Measurements from ENCODE around the gene PDE3B. TPM values are rescaled to one million over a fixed set of nuclear protein-coding genes. Genes with fewer than 3 reads are reported as not detected.
"Not testable (repeated sequence)": the region's sequence is repeated elsewhere in the genome, so short reads cannot be mapped to it uniquely, and the experiment has no call there.

Gene PDE3B
- total RNA-seq, 1 donor from 2014 or later, result 14.1 TPM

- no peak overlapping the region for H3K4me3 Mint-ChIP-seq (ENCODE audit: unreplicated experiment)
- no peak for TF ChIP-seq CTCF (IDR thresholded peaks at IDR 0.05; ENCODE audit: partially characterized antibody, unreplicated experiment)
- H3K36me3 Mint-ChIP-seq (ENCODE audit: unreplicated experiment), result no peaks in the 10 kb centered on the region
- no peaks in the 10 kb centered on the region for H3K9me3 Mint-ChIP-seq (ENCODE audit: unreplicated experiment)
- H3K27ac Mint-ChIP-seq (ENCODE audit: unreplicated experiment), result no peak overlapping the region
- H3K27me3 Mint-ChIP-seq (ENCODE audit: unreplicated experiment), result no peaks in the 10 kb centered on the region
- H3K4me1 Mint-ChIP-seq (ENCODE audit: low read depth, unreplicated experiment), result no peaks in the 10 kb centered on the region
- no peak for DNase-seq
Observed at GRCh38 chr11:14857621-14858020, 214.0 kb downstream of the PDE3B start.

DNA sequence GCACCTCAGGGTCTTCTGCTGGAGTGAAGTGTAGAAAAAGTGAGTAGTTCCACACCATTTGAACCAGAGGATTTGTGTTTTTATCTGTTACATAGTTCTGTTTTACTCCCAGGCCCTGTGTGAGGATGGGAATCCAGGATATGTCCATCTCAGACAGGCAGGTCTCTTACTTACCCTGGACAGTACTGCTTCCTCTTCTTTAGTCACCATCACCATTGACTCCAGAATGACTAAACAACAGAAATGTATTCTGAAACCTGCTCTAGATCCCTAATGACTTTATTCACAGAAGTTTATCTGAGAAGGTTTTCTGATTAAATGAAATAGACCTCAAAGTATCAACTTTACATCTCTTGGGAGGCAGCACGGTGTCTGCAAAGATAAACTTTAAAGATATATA lies 214.8 kb downstream of the PDE3B start:
- no peaks in the 10 kb centered on the region for H3K36me3 Mint-ChIP-seq (ENCODE audit: unreplicated experiment)
- H3K4me1 Mint-ChIP-seq (ENCODE audit: low read depth, unreplicated experiment), result no peaks in the 10 kb centered on the region
- no peak overlapping the region for H3K27ac Mint-ChIP-seq (ENCODE audit: unreplicated experiment)
- no peaks in the 10 kb centered on the region for H3K27me3 Mint-ChIP-seq (ENCODE audit: unreplicated experiment)
- TF ChIP-seq CTCF (IDR thresholded peaks at IDR 0.05; ENCODE audit: partially characterized antibody, unreplicated experiment), result no peak
- H3K4me3 Mint-ChIP-seq (ENCODE audit: unreplicated experiment), result no peak overlapping the region
- no peak for DNase-seq
- H3K9me3 Mint-ChIP-seq (ENCODE audit: unreplicated experiment), result no peaks in the 10 kb centered on the region

GRCh38 chr11:14860511-14860910 lies 216.9 kb downstream of the PDE3B start:
- Mint-ChIP-seq H3K27ac (ENCODE audit: unreplicated experiment) (no peak overlapping the region), H3K9me3 (ENCODE audit: unreplicated experiment) (peaks cover 2% of the 10 kb centered on the region), H3K4me3 (ENCODE audit: unreplicated experiment) (no peak overlapping the region), H3K27me3 (ENCODE audit: unreplicated experiment) (no peaks in the 10 kb centered on the region), H3K4me1 (ENCODE audit: low read depth, unreplicated experiment) (no peaks in the 10 kb centered on the region), H3K36me3 (ENCODE audit: unreplicated experiment) (peaks cover 11% of the 10 kb centered on the region)
- no peak for TF ChIP-seq CTCF (IDR thresholded peaks at IDR 0.05; ENCODE audit: partially characterized antibody, unreplicated experiment)
- DNase-seq, result no peak

GRCh38 chr11:14861680-14862079 lies 218.1 kb downstream of the PDE3B start:
- TF ChIP-seq CTCF (IDR thresholded peaks at IDR 0.05; ENCODE audit: partially characterized antibody, unreplicated experiment), result no peak
- no peak overlapping the region for H3K27ac Mint-ChIP-seq (ENCODE audit: unreplicated experiment)
- H3K36me3 Mint-ChIP-seq (ENCODE audit: unreplicated experiment), result peaks cover 11% of the 10 kb centered on the region
- H3K4me3 Mint-ChIP-seq (ENCODE audit: unreplicated experiment), result no peak overlapping the region
- no peak for DNase-seq
- no peaks in the 10 kb centered on the region for H3K4me1 Mint-ChIP-seq (ENCODE audit: low read depth, unreplicated experiment)
- H3K9me3 Mint-ChIP-seq (ENCODE audit: unreplicated experiment), result peaks cover 2% of the 10 kb centered on the region
- H3K27me3 Mint-ChIP-seq (ENCODE audit: unreplicated experiment), result no peaks in the 10 kb centered on the region

- peaks cover 11% of the 10 kb centered on the region for H3K36me3 Mint-ChIP-seq (ENCODE audit: unreplicated experiment)
- not testable (repeated sequence) for H3K4me1 Mint-ChIP-seq (ENCODE audit: low read depth, unreplicated experiment); H3K9me3 Mint-ChIP-seq (ENCODE audit: unreplicated experiment); DNase-seq; H3K4me3 Mint-ChIP-seq (ENCODE audit: unreplicated experiment); H3K27ac Mint-ChIP-seq (ENCODE audit: unreplicated experiment); H3K27me3 Mint-ChIP-seq (ENCODE audit: unreplicated experiment)
Observed at GRCh38 chr11:14863775-14864174, 220.2 kb downstream of the PDE3B start.

DNA sequence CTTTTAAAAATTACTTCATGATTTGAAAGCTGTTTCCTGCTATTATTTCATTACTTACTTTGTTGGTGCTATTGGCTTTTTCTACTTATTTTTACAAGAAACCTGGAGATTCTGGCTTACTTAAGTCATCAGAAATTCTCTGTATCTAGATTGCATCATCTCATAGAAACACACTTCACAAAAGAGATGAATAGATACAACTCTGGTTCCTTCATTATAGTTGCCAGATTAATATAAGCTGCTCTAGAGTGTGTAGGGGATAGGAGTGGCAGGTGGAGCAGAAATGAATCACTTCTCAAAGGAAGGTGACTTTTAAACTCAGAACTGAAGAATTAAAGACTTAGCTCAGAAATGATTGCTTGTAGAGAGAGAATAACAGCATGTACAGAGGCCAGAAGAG lies 228.4 kb downstream of the PDE3B start:
- Mint-ChIP-seq H3K4me1 (ENCODE audit: low read depth, unreplicated experiment) (no peaks in the 10 kb centered on the region), H3K9me3 (ENCODE audit: unreplicated experiment) (no peaks in the 10 kb centered on the region), H3K4me3 (ENCODE audit: unreplicated experiment) (no peak overlapping the region), H3K27me3 (ENCODE audit: unreplicated experiment) (no peaks in the 10 kb centered on the region), H3K27ac (ENCODE audit: unreplicated experiment) (no peak overlapping the region), H3K36me3 (ENCODE audit: unreplicated experiment) (no peaks in the 10 kb centered on the region)
- no peak for DNase-seq
- TF ChIP-seq CTCF (IDR thresholded peaks at IDR 0.05; ENCODE audit: partially characterized antibody, unreplicated experiment), result no peak
